ENCODE results near the gene EPB41L4A. TPM values are rescaled to one million over a fixed set of nuclear protein-coding genes. Genes with fewer than 3 reads are reported as not detected.

The EPB41L4A gene
- polyA plus RNA-seq, 3 donors from 2014 or later = 2.4 to 11.7 (median 6.0) TPM

- H3K9me3 Mint-ChIP-seq = peaks cover 0 to 2% (median 0%) of the 10 kb centered on the region in 6 donors
- no peak for DNase-seq
- peaks cover 2 to 11% (median 3%) of the 10 kb centered on the region in 3 donors for H3K27me3 Mint-ChIP-seq (ENCODE audit: low read depth in 3 of 3)
- H3K27ac Mint-ChIP-seq = peak overlapping the region in 1 of 6 donors; percentile 46
- H3K4me3 Mint-ChIP-seq = no peak overlapping the region
- no peaks in the 10 kb centered on the region for H3K36me3 Mint-ChIP-seq
- H3K4me1 Mint-ChIP-seq = peaks cover 10 to 13% of the 10 kb centered on the region in 2 donors
These were observed 80.3 kb downstream of the EPB41L4A start for GRCh38 chr5:112338681-112339337.

GRCh38 chr5:112333331-112333781, 85.7 kb downstream of the EPB41L4A start:
- Mint-ChIP-seq H3K4me3 (no peak overlapping the region), H3K36me3 (no peaks in the 10 kb centered on the region), H3K9me3 (peaks cover 0 to 2% (median 0%) of the 10 kb centered on the region in 6 donors), H3K4me1 (peaks cover 10 to 26% of the 10 kb centered on the region in 2 donors), H3K27ac (no peak overlapping the region), H3K27me3 (ENCODE audit: low read depth in 3 of 3) (peaks cover 0 to 15% (median 8%) of the 10 kb centered on the region in 3 donors)
- DNase-seq = no peak

GRCh38 chr5:112331892-112332291, 87.2 kb downstream of the EPB41L4A start:
- Mint-ChIP-seq H3K27me3 (ENCODE audit: low read depth in 3 of 3) (peaks cover 0 to 14% (median 6%) of the 10 kb centered on the region in 3 donors), H3K4me3 (no peak overlapping the region), H3K4me1 (peaks cover 10 to 26% of the 10 kb centered on the region in 2 donors), H3K9me3 (no peaks in the 10 kb centered on the region), H3K36me3 (no peaks in the 10 kb centered on the region), H3K27ac (no peak overlapping the region)
- DNase-seq = no peak

DNA sequence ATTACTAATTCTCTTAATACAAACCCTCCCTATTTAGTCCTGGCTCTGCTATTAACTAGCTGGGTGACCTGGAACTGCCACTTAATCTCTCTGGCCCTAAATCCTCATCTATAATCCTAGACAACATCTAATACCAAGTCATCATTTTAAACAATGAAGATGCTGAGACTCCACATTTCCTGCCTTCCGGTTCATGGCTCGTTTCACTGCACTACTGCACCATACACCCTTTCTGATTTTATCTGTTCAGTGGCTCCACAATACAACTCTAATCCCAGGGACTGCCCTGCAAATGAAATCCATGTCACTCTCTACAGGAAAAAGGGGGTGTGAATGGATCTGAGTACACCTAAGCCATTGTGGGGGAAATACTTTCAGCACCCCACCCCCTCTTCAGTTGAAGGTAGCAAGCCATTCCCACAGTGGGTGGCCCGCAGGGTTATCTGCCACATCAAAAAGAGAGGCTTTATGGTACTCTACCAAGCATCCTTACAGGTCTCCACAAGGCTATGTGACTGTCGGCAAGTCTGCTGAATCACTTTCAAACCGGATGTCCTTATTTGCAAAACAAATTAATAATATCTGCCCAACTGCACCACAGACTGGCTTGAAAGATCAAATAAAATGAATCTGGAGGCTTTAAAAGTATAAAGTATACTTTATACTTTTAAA, 89.5 kb downstream of the EPB41L4A start:
- peaks cover 0 to 14% (median 5%) of the 10 kb centered on the region in 3 donors for H3K27me3 Mint-ChIP-seq (ENCODE audit: low read depth in 3 of 3)
- peak overlapping the region in 3 of 5 donors; percentile 8 to 56 (median 34) for H3K4me3 Mint-ChIP-seq
- H3K36me3 Mint-ChIP-seq = no peaks in the 10 kb centered on the region
- H3K9me3 Mint-ChIP-seq = no peaks in the 10 kb centered on the region
- DNase-seq = peak in 1 of 3 donors; percentile 9
- peaks cover 10 to 26% of the 10 kb centered on the region in 2 donors for H3K4me1 Mint-ChIP-seq
- peak overlapping the region in 4 of 6 donors; percentile 6 to 68 (median 58) for H3K27ac Mint-ChIP-seq

DNA sequence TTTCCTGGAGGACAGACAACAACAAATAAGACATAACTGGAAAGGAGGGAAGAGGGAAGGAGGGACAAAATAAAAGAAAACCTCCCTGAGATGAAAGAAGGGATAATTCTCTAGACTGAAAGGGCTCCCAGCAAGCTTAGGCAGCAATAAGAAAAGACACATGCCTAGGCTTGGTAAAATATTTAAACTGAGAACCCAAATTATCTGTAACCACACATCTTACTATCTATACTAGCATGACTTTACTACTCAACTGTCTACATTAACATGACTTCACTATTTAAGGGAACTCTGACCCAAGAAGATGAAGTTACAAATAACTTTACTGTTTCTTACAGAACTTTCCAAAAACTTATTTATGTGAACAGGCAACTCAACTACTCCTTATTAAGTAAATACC, 95.9 kb downstream of the EPB41L4A start:
- Mint-ChIP-seq H3K27ac (no peak overlapping the region), H3K27me3 (ENCODE audit: low read depth in 3 of 3) (peaks cover 0 to 1% (median 0%) of the 10 kb centered on the region in 3 donors), H3K4me3 (no peak overlapping the region), H3K4me1 (peaks cover 0 to 9% of the 10 kb centered on the region in 2 donors), H3K36me3 (peaks cover 0 to 6% (median 0%) of the 10 kb centered on the region in 3 donors), H3K9me3 (no peaks in the 10 kb centered on the region)
- no peak for DNase-seq

DNA sequence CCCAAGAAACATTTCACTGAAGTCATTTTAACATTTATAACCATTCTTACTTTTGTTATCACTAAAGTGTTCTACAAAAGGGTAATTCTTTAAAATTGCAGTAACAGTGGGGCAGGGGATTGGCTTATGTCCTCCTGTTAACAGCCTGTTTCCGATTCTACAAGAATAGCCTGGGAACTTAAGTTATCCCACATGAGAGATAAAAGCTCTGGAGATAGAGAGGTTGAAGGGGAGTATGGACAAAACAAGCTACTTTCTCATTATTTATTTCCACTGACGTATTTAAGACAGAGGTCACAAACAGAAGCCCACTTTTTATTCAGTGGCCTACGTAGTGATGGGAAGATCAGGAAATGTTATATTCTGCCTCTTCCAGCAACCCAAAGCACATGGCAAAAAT, 98.7 kb downstream of the EPB41L4A start:
- Mint-ChIP-seq H3K27ac (no peak overlapping the region), H3K9me3 (no peaks in the 10 kb centered on the region), H3K4me3 (no peak overlapping the region), H3K27me3 (ENCODE audit: low read depth in 3 of 3) (peaks cover 0 to 3% (median 1%) of the 10 kb centered on the region in 3 donors), H3K36me3 (peaks cover 0 to 6% (median 0%) of the 10 kb centered on the region in 3 donors), H3K4me1 (peaks cover 0 to 9% of the 10 kb centered on the region in 2 donors)
- no peak for DNase-seq

GRCh38 chr5:112318346-112318745, 100.7 kb downstream of the EPB41L4A start:
- peaks cover 0 to 3% (median 0%) of the 10 kb centered on the region in 3 donors for H3K36me3 Mint-ChIP-seq
- H3K27ac Mint-ChIP-seq = no peak overlapping the region
- no peak for DNase-seq
- no peaks in the 10 kb centered on the region for H3K9me3 Mint-ChIP-seq
- no peak overlapping the region for H3K4me3 Mint-ChIP-seq
- peaks cover 0 to 9% of the 10 kb centered on the region in 2 donors for H3K4me1 Mint-ChIP-seq
- peaks cover 0 to 5% (median 1%) of the 10 kb centered on the region in 3 donors for H3K27me3 Mint-ChIP-seq (ENCODE audit: low read depth in 3 of 3)

- H3K27me3 Mint-ChIP-seq (ENCODE audit: low read depth in 3 of 3) = peaks cover 0 to 5% (median 1%) of the 10 kb centered on the region in 3 donors
- H3K27ac Mint-ChIP-seq = no peak overlapping the region
- H3K36me3 Mint-ChIP-seq = peaks cover 0 to 3% (median 0%) of the 10 kb centered on the region in 3 donors
- no peak for DNase-seq
- H3K4me1 Mint-ChIP-seq = peaks cover 0 to 9% of the 10 kb centered on the region in 2 donors
- no peaks in the 10 kb centered on the region for H3K9me3 Mint-ChIP-seq
- no peak overlapping the region for H3K4me3 Mint-ChIP-seq
These were observed 101.2 kb downstream of the EPB41L4A start for GRCh38 chr5:112317866-112318265.

DNA sequence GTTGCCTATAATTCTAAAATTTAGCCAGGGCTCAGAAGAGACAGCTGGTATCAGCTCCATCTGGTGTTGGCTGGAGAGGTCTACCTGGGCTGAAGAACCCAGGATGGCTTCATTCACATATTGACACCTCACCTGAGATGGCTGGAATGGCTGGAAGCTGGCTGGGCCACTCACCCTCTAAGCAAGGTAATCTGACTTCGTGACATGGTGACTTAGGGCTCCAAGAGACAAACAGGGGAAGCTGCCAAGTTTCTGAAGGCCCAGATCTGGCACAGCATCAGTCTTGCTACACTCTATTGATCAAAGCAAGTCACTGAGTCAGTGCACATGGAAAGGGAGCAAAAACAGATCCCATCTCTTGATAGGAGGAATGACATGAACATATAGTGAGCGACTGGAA, 102.3 kb downstream of the EPB41L4A start:
- H3K4me3 Mint-ChIP-seq = no peak overlapping the region
- peaks cover 0 to 5% (median 1%) of the 10 kb centered on the region in 3 donors for H3K27me3 Mint-ChIP-seq (ENCODE audit: low read depth in 3 of 3)
- H3K9me3 Mint-ChIP-seq = peaks cover 0 to 4% (median 0%) of the 10 kb centered on the region in 6 donors
- no peak for DNase-seq
- H3K4me1 Mint-ChIP-seq = peaks cover 0 to 9% of the 10 kb centered on the region in 2 donors
- no peak overlapping the region for H3K27ac Mint-ChIP-seq
- peaks cover 0 to 3% (median 0%) of the 10 kb centered on the region in 3 donors for H3K36me3 Mint-ChIP-seq

- peaks cover 0 to 5% (median 1%) of the 10 kb centered on the region in 3 donors for H3K27me3 Mint-ChIP-seq (ENCODE audit: low read depth in 3 of 3)
- peaks cover 0 to 4% (median 0%) of the 10 kb centered on the region in 6 donors for H3K9me3 Mint-ChIP-seq
- no peak overlapping the region for H3K4me3 Mint-ChIP-seq
- H3K36me3 Mint-ChIP-seq = peaks cover 0 to 3% (median 0%) of the 10 kb centered on the region in 3 donors
- no peak for DNase-seq
- no peak overlapping the region for H3K27ac Mint-ChIP-seq
- H3K4me1 Mint-ChIP-seq = peaks cover 0 to 9% of the 10 kb centered on the region in 2 donors
These were observed 103.1 kb downstream of the EPB41L4A start for GRCh38 chr5:112316006-112316405.

DNA sequence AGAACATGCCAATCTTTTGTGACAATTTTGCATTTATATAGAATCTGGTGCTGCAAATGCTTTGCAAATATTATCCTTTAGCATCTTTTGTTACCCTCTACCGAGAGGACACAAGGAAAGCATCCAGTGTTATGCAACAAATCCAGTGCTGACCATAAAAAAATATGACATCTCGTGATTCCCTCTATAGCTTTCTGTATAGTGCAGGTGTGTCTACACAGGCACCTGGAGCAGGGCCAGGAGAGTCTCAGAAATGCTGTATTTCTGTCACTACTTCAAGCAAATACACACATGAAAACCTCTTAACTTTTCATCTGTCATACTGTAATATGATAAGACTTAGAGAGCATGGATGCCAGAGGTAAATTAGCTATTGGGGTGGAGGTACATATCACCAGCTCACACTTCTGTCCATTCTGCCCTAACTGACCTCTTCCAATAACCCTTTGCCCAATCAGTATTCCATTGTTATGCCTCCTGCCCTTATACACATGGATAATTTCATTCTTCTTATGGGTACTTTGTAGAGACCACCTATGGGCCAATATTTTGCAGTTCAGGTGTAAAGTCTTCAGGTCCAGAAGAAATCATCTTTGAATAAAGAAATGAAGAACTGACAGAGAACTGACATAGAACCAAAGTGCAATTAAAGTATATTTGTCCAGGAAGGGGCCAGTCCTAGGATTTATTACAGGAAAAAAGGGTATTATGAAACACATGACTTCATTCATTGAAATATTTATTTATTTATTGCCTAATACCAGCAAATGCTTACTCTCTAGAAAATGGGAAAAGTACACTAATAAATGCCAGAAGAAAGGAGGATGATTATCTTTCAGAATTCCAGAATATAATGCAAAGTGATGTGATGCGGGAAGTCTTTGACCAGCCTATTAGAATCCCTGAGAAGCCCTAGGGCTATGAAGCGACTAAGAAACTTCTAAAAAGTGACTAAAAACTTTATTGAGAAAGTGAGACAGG, 106.5 kb downstream of the EPB41L4A start:
- H3K9me3 Mint-ChIP-seq = peaks cover 0 to 4% (median 0%) of the 10 kb centered on the region in 6 donors
- H3K4me1 Mint-ChIP-seq = no peaks in the 10 kb centered on the region
- peaks cover 1 to 5% (median 3%) of the 10 kb centered on the region in 3 donors for H3K27me3 Mint-ChIP-seq (ENCODE audit: low read depth in 3 of 3)
- H3K36me3 Mint-ChIP-seq = peaks cover 0 to 3% (median 0%) of the 10 kb centered on the region in 3 donors
- DNase-seq = no peak
- no peak overlapping the region for H3K27ac Mint-ChIP-seq
- H3K4me3 Mint-ChIP-seq = no peak overlapping the region

- Mint-ChIP-seq H3K4me1 (no peaks in the 10 kb centered on the region), H3K27ac (no peak overlapping the region), H3K27me3 (ENCODE audit: low read depth in 3 of 3) (peaks cover 1 to 3% (median 2%) of the 10 kb centered on the region in 3 donors), H3K36me3 (peaks cover 0 to 3% (median 0%) of the 10 kb centered on the region in 3 donors), H3K9me3 (peaks cover 0 to 4% (median 0%) of the 10 kb centered on the region in 6 donors), H3K4me3 (no peak overlapping the region)
- no peak for DNase-seq
These were observed 108.3 kb downstream of the EPB41L4A start for GRCh38 chr5:112310746-112311145.

DNA sequence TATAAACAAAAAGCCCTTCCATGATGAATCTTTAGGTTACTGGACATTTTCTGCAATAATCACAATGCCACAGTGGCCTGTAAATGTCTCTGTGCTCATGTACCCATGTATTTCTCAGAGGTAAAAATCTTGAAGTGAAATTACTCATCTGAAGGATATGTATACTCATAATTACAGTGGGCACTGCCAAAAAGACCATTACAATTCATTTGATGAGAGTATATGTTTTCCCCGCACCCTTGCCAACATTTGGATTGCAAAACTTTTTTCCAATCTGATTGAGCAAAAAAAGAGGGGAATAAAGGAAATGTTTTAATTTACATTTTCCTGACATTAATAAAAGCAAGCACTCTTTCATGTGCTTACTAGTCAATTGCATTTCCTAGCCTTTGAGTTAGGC, 110.5 kb downstream of the EPB41L4A start:
- no peak for DNase-seq
- Mint-ChIP-seq H3K27me3 (ENCODE audit: low read depth in 3 of 3) (peaks cover 0 to 3% (median 2%) of the 10 kb centered on the region in 3 donors), H3K9me3 (peaks cover 0 to 4% (median 0%) of the 10 kb centered on the region in 6 donors), H3K36me3 (peaks cover 0 to 3% (median 2%) of the 10 kb centered on the region in 3 donors), H3K4me3 (no peak overlapping the region), H3K27ac (no peak overlapping the region), H3K4me1 (no peaks in the 10 kb centered on the region)
